ENCODE measurements around the gene PNPLA2.

PNPLA2 gene

DNA sequence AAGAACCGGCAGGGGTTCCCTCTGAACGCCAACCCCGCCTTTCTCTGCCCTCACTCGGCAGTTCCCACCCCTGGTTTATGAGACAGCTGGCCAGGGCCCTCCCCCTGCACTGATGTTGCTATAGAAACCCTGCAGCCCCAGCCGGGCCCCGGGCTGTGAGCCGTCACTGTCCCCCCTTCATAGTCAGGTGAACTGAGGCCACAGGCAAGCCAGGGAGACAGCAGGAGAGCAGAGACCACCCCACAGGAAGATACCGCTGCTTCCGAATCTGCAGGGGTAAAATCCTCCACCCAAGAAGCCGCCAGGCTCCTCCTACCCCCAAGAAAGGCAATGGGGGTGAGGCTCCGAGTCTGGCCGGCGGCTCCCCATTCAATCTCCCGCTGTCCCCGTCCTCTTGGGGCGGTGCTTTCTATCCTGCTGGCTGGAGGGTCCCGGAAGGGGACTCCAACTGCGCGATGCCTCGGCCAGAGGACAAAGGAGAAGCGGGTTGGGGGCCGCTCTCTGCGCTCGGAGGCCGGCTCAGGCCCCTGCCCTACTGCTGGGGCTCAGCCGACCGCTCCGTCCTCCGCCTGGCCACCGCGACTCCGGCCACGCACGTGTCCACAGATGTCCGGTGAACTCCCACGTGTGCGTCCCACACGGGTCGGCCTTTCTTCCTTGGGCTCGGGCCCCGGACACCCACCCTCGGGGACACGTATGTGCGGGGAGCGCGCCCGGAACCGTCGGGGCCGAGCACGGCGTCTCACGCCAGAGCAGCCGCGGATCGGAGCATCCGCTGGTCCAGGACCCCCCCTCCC is 21.2 kb upstream of the PNPLA2 start:
- peak in 51 of 56 donors; percentile 40 to 85 (median 71) for DNase-seq

DNA sequence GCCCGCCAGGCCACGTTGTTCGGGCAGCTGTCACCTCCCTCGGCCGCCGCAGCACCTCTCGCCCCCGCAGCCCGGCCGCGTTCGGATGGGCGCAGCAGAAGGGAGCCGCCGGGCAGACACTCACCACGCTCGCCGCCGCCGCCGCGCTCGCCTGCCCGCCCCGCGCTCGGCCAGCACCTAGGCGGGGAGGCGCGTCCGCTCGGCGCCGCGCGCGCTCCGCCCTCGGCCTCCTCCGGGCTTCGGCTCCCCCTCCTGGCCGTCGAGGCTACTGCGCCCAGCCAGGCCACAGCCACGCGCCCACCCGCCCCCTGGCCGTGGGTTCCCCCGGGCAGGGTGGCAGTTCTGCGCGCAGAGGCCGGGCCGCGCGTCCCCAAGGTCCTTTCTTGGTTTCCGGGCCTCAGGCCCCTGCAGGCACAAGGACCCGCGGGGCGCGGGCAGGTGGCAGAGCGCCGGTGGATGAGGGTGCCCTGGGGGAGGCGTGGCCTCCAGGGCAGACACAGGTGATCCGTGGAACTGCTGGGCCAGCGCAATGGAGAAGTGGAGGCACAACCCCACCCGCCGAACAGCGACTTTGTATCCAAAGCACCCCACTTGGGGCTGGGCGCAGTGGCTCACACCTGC is 20.5 kb upstream of the PNPLA2 start, which contains the start of gene SLC25A22:
Gene SLC25A22, minus strand, starts transcription at position 189 of the 621 bp plus-strand sequence. CDS start 3,275 bp downstream, outside the sequence.
- peak in 41 of 56 donors; percentile 27 to 85 (median 69) for DNase-seq

DNA sequence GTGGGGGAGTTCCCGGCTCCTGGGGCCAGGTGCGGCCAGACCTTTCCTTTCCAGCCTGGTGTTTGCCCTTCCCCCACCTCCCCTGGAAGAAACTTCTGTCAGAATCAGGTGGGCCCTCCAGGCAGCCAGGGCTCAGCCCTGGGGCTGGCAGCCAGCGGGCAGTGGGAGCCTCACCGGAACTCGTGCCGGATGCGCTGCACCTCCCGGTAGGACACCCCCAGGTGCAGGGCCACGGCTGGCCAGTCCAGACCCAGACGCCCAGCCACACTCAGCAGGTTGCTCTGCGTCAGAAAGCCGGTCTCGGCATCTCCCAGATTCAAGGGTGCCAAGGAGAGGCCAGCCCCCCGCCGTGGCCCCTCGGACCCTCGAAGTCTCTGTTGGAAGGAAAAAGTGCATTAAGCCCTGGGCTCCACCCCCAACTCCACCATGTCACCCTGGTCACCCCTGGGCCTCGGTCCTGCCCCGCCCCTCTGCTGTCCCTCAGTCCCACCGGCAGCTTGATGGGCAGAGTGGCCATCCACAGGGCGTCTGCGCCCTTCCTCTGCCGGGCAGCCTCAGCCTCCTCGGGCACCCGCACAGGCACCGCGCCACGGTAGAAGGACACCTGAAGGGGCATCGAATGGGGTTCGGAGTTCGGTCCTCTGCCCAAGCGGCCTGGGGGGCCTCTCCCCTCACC is 18.9 kb upstream of the PNPLA2 start:
- no peak for DNase-seq

DNA sequence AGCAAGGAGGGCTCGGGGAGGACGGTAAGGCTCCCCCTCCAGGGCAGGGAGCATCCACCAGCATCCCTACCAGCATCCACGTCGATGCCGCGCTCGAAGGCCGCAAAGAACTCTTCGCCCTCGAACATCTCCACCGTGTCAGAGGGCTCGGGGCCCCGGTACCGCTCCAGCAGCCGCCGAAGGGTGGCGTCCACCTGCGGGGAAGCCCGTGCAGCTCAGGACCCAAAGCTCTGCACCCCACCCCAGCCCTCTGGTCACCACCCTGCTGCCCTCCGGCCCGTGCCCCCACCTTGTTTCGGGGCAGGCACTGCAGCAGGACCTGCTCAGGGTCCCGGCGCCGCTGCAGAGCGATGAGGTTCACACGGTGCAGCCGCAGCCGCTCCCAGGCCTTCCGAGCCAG is 18.2 kb upstream of the PNPLA2 start:
- no peak for DNase-seq

DNA sequence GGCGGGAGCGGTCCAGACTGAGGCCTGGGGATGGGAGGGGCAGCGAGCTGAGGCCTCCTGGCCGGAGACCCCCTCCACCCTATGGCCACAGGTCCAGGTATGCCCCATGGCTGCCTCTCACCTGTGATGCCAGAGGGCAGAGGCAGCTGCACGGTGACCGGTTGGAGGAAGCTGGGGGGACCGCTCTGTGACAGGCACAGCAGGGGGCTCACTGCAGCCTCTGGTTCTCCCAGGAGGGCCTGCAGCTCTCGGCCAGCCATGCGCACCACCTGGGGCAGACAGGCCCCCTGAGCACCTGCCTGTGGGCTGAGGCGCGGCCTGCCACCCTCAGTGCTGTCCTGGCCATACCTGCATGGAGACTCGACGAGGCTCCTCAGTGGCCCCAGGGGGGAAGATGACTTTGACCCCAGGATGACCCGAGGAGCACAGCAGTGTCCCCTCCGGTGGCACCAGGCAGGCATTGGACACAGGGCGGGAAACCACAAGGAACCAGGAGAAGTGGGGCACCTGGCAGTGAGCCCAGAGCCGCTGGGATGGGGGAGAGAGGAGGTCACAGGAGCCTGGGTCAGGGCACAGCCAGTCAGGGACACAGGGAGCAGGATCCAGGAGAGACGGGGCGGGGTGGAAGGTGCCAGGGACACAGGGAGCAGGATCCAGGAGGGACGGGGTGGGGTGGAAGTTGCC is 17.5 kb upstream of the PNPLA2 start:
- no peak for DNase-seq

DNA sequence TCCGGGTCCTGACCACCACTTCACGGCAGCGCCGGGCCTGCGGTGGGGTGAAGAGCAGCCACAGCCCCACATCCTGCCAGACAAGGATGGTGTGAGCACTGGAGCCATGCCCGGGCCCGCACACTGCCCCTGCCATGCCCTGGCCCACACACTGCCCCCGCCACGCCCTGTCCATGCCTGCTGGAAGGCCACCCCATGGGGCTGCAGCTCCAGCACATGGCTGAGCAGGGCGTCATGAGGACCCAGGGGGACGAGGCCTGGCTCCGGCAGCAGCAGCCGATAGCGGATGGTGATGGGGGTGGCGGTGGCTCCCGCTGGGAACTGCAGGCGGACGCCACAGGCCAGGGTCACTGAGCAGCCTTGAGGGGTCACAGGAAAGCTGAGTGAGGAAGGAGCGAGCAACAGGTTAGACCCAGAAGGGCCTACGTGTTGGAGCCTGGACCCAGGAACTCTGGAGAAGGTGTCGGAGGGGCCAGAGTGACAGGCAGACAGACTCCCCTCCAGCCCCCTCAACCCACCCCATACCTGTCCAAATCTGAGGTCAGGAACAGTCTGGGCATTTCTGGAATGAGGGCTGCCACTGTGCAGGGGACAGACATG is 16.6 kb upstream of the PNPLA2 start:
- no peak for DNase-seq

DNA sequence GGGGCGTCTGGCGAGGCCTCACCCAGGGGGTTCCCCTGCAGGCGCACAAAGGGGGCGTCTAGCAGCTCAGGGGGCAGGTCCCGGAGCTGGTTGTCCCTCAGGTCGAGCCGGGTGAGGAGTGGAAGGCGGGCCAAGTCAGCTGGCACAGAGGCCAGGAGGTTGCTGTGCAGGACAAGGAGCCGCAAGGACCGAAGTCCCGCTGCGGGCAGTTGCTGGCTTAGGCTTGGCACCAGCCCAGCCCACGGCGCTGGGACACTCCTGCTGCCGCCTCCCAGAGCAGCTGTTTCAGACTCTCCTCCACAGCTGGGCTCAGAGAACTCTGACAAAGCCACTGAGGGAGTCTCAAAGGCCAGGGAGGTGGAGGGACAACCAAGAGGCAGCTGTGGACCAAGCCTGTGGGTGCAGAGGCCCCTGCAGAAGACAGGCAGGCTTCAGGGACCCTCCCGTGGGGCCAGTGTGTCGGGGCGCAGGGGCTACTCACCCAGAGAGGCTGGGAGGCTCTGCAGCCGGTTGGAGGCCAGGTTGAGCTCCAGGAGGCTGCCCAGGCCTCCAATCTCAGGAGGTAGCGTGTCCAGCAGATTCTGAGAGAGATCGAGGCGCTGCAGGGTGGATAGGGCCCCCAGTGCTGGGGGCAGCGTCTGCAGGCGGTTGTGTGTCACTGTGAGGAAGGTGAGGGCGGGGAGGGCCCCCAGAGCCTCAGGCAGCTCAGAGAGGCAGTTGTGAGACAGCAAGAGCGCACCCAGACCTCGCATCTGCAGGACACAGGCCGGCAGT is 15.8 kb upstream of the PNPLA2 start:
- no peak for DNase-seq

DNA sequence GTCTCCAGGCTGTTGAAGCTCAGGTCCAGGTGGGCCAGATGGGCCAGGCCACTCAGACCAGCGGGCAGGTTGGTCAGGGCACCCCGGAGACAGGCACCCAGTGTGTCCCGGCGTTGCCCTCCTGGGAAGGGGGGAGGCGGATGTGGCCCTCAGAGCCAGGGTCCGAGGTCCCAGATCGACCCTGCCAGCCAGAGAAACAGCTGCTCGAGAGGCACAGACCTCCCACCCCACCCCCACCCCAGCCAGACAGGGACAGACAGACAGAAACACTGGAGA is 15.3 kb upstream of the PNPLA2 start:
- DNase-seq = no peak

DNA sequence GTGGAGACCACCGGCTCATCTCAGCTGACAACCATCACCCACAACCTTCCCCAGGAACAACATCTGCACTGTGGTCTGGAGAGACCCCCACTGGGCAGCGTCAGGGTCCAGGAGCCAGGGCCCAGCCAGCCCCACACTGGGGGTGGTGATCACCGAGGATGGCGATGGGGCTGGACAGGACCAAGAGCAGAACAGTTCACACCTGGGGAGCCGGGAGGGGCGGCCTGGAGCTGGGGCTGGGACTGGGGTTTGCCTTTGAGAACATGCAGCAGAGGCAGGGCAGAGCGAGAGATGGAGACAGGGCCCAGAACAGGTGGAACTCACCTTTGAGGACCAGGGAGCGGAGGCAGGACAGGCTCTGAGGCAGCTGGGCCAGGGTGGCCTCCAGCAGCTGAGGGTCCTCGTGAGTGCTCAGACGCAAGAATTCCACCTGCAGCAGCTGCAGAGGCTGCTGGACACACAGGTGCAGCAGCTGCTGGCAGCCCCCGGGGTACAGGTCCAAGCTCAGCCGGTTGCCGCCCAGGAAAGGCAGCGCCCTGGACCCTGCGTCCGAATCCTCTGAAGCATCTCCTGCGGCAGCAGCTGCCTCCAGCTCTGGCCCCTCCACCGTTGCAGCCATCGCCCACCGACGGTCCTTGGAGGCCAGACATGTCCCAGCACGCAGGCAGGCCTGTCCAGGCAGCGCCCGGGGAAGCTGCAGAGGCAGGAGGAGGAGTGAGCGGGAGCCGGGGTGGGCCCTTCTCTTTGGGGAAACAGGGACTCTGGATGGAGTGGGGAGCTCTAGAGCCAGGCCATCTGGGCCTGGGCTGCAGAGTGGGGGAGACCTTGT is 14.7 kb upstream of the PNPLA2 start:
- DNase-seq = no peak

DNA sequence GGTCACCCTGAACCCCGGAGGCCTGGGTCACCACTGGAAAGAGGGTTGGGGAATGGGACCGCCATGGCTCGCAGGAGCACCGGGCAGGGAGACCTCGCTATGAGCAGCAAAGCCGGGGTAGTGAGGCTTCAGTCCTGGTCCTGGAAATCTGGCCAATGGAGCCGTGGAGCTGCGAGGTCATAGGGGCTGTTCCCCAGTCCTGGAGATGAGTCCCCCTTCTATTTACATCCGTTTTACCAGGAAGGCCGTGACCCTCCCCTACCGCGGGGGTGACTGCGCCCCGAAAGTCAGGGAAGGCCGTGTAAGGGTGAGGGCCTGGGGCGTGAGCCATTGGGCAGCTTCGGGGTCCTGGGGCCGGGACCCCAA is 14.1 kb upstream of the PNPLA2 start:
- no peak for DNase-seq

DNA sequence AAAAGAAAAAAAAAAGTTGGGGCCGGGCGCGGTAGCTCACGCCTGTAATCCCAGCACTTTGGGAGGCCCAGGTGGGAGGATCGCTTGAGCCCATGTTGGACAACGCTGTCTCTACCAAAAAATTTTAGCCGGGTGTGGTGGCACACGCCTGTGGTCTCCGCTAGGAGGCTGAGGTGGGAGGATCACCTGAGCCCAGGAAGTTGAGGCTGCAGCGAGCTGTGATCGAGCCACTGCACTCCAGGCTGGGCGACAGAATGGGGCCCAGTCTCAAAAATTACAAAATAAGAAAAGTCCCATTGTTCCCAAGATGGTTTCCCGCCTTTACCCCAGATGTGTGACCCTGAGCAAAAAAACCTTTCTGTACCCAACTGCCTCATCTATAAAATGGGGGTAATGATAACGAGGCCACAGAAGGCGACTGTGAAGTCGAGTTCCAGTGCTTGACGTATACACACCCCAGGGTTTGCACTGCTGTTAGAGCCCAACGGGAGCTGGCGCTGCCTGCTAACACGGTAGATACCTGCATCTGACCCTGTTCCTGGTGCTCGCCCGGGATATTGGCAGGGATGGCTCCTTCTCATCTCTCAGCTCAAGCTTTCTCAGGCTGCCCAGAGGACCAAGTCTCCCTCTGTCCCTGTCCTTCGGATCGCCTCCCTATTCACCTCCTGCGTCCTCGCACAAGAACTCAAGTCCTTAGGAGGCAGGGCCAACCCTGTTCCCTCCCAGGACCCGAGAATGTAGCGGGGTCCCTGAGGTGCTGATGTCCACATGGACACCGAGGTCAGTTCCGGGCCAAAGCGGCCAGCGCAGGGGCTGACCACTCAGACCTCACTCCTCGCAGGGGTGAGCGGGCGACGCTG is 10.1 kb upstream of the PNPLA2 start:
- peak in 4 of 56 donors; percentile 67 to 83 (median 76) for DNase-seq

DNA sequence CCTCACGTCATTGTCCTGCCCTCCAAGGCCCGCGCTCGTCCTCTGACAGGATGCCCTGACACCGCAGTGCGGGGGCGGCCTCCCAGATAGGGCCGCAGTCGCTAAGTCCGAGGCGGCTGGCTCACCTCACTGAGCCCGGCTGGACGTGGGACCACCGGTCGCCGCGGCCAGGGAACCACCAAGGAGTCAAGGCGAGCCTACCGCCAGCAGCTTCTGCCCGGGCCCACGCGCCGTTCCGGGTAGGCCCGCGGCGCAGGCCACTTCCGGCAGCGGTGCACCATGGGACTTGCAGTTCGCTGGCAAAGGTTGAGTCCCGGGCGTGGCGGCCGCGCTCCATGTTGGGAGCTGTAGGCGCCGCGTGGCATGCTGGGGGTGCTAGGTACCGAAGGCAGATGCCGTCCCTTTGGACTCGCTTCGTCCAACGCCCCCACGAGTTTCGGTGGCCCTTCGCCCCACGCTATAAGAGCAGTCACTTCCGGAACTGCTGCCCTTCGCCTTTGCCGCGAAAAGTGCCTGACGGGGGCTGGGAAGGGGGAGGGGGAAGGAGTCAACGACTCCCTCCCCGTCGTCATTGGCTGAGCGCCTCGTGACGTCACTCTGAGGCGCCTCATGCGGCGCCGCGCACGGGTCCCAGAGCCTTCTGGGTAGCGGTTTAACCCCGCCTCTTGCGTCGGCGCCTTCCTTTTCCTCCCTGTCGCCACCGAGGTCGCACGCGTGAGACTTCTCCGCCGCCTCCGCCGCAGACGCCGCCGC is 9.3 kb upstream of the PNPLA2 start, which contains the start of gene RPLP2:
Gene RPLP2, plus strand, starts transcription at position 681 of the 753 bp plus-strand sequence. CDS start 268 bp downstream, outside the sequence.
- DNase-seq = peak; percentile 83 to 100 (median 97)

DNA sequence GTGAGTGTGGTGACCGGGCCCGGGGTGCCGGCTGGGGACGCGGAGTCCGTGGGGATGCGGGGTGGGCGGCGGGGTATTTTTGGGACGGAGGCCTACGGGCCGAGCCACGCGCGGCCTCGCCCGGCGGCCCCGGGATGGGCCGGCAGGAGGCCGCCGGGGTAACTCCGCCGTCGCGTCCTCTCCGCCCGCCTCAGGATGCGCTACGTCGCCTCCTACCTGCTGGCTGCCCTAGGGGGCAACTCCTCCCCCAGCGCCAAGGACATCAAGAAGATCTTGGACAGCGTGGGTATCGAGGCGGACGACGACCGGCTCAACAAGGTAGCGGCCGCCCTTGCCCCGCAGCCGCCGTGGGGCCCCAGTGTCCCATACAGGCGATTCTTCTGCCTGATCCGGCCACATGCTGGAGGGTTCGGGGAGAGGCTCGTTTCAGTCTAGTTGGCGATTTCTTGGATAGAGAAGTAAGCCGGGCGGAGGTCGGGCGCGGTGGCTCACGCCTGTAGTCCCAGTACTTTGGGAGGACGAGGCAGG is 8.6 kb upstream of the PNPLA2 start:
- no peak for DNase-seq

DNA sequence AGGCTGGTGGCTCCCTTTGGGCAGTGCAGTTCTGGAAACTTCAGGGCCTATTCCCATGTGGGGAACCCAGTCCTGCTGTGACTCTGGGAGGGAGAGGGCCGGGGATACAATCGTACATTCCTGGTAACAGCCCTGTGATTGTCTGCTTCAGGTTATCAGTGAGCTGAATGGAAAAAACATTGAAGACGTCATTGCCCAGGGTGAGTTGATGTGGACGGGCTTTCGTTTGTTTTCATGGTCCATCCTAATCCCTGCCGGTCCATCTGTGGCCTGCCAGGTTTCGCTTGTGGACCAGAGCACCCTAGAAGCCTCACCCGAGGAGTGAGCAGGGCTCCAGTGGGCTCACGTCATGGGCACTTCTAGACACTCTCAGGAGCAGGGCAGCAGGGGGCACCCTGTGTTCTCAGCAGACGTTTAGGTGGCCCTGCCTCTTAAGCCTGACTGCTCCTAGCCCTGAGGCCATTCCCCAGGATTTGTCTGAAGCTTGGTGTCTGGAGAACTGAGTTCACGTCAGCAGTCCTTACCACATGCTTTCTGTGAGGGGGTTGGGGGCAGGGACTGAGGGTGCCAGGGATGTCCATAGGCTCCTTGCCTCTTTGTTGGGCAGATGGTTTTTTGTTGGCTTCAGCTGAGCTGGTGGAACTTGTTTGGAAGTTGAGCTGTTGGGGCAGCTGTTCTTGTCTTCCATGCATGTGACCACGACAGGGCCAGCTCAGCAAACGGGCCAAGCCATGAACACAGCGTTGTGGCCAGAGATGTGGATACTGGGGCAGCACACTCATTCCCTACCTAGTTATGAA is 7.1 kb upstream of the PNPLA2 start:
- no peak for DNase-seq

DNA sequence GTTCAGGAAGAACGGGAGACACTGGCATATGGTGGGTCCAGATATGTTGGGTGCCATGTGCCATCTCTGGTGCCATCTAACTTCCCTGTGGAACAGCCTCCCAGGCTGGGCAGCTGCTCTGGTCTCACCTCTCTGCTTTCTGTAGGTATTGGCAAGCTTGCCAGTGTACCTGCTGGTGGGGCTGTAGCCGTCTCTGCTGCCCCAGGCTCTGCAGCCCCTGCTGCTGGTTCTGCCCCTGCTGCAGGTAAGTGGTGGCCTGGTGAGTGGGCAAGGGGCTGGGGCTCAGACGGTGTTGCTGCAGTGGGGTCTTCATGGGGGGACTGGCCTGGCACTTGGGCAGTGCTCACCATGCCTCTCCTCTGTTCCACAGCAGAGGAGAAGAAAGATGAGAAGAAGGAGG is 6.3 kb upstream of the PNPLA2 start:
- no peak for DNase-seq

DNA sequence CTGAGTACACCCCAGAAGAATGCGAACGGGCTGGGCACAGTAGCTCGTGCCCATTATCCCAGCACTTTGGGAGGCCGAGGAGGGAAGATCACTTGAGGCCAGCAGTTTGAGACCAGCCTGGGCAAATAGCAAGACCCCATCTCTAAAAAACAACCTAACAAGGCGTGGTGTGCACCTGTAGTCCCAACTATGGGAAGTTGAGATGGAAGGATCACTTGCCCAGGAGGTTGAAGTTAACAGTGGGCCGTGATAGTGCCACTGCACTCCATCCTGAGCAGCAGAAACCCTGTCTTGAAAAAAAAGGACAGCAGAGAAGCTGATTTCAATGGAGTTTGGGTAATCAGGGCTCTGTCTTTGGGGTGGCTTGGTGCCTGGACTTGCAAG is 5.7 kb upstream of the PNPLA2 start:
- no peak for DNase-seq

All from amygdala (tissue), 56 donors.